Measurements from ENCODE around the gene SLC33A1.

- TF ChIP-seq CTCF (IDR thresholded peaks at IDR 0.05) (no peak), SIN3A (IDR thresholded peaks at IDR 0.05; ENCODE audit: borderline replicate concordance, insufficient read depth, low read depth, low read length) (no peak)
Observed at GRCh38 chr3:155785662-155786295, 68.4 kb downstream of the SLC33A1 start.
